ENCODE measurements around the gene CCDC142.
"Not testable (repeated sequence)": the region's sequence is repeated elsewhere in the genome, so short reads cannot be mapped to it uniquely, and the experiment has no call there.

Gene CCDC142

DNA sequence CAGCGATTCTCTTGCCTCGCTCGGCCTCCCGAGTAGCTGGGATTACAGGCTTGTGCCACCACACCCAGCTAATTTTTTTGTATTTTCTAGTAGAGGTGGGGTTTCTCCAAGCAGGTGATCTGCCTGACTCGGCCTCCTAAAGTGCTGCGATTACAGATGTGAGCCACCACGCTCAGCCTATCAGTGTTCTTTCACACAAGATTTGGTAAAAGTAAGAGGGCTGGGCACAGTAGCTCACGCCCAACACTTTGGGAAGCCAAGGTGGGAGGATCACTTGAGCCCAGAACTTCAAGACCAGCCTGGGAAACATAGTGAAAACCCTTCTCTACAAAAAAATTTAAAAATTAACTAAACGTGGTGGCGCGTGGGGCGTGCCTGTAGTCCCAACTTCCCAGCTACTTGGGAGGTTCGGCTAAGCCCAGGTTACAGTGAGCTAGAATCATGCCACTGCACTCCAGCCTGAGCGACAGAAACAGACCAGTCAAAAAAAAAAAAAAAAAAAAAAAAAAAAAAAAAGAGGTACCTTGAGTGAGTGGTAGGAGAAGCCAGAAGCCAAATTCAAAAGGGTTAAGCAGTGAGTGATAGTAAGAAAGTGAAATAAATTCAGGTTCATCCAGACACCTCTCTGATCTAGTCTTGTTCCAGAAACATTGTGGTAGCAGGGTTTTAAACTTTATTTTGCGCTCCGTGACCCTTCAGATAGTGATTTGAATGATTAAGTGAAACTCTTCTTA lies 11.3 kb downstream of the CCDC142 start:
- no peak for DNase-seq (ENCODE audit: low read depth)

DNA sequence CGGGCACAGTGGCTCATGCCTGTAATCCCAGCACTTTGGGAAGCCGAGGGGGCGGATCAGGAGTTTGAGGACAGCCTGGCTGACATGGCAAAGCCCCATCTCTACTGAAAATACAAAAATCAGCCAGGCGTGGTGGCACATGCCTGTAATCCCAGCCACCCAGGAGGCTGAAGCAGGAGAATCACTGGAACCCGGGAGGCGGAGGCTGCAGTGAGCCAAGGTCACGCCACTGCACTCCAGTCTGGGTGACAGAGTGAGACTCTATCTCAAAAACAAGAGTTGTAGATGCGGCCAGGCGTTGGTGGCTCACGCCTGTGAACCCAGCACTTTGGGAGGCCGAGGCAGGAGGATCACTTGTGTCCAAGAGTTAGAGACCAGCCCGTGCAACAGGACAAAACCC lies 12.1 kb downstream of the CCDC142 start:
- DNase-seq (ENCODE audit: low read depth): not testable (repeated sequence)

DNA sequence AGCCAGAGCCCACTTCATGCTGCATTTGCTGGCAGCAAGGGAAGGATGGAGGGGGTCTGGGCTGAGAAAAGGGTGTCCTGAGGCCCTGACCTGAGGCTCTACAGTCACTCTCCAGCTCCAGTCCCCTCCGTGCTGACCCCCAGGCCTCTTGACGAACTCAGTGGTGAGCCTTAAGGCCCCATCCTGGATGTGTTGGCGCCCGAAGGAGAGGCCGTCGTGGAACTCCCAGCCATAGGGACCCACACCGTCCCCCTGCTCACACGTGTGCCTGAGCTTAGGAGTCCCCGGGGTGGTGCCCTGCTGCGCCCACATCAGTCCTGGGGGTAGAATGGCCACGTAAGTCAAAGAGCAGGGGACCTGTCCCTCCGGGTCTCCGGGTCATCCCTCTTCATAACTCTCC lies 18.4 kb downstream of the CCDC142 start:
- DNase-seq (ENCODE audit: low read depth): no peak

DNA sequence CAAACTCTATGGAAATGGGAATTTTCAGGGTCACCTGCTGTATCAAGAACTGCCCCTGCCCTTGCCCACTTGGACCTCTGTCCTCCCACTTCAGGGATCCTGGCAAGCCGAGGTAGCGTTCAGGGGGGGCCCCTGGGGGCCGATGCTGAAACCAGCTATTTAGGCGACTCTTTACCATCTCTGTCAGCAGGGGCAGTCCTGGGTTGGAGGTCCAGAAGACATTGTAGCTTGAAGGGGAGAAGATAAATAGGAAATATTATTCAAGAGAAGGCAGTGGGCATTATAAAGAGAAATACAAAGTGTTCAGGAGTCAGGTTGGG lies 20.1 kb downstream of the CCDC142 start:
- no peak for DNase-seq (ENCODE audit: low read depth)

DNA sequence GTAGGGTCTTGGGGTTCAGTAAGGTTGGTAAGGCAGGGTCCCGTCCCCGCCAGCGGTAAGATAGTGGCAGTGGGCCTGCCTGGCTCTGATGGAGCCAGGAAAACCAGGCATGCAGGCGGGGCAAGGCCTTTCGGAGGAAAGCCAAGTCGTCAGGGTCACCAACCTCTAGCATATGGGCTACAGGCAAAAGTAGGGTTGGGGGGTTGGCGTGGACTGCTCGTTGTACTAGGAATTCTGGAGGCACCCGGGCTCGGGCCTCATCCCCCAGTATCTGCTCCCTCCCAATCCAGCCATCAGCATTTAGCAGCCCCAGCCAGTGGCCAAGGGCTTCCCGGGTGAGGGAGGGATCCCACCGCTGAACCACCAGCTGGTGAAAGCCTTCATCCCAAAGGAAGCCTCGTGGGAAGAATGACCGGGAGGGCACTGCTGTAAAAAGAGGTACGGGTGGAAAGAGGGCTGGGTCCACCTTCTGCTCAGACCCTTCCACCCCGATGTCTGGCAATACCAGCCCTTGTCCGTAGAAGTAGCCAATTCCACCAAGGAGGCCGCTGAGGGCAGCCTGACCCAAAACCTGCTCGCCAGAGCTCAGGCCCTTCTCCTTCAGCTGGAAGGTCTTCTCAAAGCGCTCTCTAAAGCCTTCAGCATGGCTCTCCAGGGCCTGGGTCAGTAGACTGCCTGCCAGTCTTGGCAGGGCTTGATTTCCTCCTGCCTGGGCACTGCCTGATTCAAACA lies 20.6 kb downstream of the CCDC142 start:
- DNase-seq (ENCODE audit: low read depth): no peak

DNA sequence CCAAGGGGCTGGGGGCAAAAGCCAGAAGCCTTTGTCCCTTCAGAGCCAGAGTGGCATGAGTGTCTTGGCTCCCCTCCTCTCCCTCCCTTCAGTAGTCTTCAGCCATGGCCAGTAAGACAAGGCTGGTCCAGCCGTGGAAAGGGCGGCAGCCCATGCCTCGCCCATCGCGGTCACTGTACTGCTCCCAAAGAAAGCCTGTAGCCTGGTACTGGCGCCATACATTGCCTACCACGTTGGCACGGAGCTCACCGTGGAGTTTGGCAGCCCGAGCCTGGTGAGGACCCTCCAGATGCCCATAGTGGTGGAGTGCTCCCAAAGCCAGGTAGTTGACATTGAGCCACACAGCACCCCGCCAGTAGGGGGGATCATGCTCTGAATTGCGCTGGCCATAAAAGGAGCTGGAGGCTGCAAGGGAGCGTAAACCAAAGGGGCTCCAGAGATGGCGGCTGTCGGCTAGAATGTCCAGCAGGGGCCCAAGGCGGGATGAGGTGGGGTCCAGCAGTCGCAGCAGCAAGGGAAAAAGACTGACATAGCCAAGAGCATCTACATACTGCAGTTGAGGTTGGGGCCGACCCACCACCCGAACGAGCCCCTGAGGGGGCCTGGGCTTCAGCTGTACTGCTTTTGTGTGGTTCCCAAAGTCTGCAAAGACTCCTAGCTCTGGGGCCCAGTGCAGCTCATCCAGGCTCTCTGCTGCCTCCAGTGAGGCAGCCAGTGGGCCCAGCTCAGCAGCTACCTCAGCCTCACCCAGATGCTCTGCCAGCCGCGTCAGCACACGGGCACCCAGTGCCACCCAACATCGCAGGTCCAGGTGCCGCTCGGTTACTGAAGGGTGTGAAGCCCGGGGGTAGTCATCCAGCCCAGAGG lies 21.4 kb downstream of the CCDC142 start:
- DNase-seq (ENCODE audit: low read depth): no peak

DNA sequence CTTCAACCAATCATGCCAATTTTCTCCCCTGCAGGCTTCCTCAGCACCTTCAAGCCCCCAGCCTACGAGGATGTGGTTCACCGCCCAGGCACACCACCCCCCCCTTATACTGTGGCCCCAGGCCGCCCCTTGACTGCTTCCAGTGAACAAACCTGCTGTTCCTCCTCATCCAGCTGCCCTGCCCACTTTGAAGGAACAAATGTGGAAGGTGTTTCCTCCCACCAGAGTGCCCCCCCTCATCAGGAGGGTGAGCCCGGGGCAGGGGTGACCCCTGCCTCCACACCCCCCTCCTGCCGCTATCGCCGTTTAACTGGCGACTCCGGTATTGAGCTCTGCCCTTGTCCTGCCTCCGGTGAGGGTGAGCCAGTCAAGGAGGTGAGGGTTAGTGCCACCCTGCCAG lies 22.6 kb downstream of the CCDC142 start:
- not testable (repeated sequence) for DNase-seq (ENCODE audit: low read depth)

DNA sequence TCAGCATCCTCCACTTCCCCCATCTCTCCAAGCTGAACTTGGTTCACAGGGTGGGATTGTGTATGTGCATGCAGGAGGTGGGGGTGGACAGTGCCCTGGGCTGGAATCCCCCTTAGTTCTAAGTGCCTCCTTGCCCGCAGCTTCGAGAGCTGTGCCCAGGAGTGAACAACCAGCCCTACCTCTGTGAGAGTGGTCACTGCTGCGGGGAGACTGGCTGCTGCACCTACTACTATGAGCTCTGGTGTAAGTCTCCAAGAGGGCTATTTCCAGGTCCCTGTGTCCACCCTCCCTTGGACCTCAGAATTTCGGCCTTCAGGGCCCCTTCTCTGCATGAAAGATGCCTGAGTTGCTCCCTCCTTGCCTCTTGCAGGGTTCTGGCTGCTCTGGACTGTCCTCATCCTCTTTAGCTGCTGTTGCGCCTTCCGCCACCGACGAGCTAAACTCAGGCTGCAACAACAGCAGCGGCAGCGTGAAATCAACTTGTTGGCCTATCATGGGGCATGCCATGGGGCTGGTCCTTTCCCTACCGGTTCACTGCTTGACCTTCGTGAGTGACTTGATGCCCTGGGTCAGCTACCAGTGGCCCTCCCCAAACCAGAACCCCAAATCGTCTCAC lies 23.2 kb downstream of the CCDC142 start:
- DNase-seq (ENCODE audit: low read depth): not testable (repeated sequence)

DNA sequence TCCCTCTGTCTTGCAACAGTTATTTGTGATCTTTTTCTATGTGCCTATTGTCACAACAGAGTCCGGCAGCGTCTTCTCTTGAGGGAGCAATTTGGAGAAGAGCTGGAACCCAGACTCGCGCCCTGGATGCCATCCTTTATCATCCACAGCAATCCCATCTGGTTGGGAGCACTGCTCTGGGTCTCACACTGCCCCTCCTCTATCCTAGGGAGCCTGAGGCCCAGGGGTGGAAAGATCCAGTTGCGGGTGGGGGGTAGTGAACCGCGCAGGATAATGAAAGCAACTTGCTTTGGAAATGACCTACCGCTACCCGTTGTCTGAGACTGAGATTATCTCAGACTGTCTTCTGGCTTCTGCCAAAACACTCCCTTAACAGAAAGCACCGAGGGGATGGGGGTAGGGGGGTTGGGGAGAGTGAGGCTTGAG lies 23.8 kb downstream of the CCDC142 start:
- DNase-seq (ENCODE audit: low read depth): no peak

DNA sequence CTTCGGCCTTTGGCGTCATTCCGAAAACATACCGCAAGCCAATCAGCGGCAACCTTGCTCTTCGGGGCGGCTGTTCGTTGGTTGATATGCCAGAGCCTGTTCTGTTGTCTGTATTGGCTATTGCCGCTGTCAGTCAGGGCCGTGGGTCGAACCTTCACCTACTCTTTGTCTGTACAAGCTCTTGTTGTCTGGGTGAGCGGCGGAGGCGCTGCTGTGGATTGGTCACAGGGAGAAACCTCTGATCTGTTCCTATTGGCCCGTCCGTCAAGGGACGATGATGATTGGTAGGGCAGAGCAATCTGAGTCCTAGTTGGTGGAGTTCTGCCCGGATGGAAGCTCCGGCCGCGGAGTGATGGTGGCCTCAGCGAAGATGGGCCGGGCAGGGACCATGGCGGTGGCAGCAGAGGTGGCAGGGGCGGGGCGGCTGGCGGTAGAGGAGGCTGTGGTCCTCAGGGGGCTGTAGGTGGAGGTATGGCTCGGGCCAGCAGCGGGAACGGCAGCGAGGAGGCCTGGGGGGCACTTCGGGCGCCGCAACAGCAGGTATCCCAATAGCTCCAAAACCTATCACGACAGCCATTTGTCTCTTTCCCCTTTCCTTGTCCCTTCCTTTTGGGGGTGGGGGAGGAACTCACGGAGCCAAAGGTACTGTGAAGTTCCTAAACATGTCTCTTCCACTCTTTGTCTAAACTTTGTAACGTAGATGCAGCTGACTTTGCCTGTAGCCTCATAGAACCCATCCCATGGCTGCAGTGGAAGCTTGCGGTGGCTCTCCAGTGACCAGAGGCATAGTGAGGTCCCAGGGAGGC lies 24.5 kb downstream of the CCDC142 start, which contains the start of gene WBP1:
Gene WBP1 (plus strand): TSS at position 307 of the 806 bp plus-strand sequence. CDS start 165 bp downstream, at position 472.
- peak; percentile 98 for DNase-seq (ENCODE audit: low read depth)

DNA sequence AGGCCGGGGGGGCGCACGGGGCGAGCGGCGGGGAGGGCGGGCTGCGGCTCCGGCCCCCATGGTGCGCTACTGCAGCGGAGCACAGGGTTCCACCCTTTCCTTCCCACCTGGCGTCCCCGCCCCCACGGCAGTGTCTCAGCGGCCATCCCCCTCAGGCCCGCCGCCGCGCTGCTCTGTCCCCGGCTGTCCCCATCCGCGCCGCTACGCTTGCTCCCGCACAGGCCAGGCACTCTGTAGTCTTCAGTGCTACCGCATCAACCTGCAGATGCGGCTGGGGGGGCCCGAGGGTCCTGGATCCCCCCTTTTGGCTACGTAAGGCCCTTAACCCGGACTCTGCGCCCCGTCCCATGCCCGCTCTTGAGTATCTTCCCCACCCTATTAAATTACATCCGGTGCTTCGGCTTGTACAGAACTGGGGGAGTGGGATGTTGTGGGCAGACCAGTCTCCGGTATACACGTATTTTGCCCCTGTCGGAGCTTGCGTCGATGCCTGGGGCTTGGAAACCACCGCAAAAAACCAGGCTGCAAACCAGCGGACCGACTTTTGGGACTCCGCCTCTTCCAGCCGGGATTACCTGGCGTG lies 25.2 kb downstream of the CCDC142 start:
- peak; percentile 77 for DNase-seq (ENCODE audit: low read depth)

DNA sequence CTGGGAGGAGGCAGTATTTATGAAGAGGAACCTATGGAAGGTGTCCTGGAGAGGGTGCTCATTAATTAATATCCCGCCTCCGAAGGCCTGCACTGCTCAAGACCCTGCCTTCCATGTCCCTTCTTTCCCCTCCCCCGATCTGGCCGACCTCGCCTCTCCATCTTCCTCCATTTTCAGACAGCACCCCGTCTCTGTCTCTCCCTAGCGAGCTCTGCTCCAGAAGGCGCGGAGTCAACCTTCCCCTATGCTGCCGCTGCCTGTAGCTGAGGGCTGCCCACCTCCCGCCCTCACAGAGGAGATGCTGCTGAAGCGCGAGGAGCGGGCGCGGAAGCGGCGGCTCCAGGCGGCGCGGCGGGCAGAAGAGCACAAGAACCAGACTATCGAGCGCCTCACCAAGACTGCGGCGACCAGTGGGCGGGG lies 25.7 kb downstream of the CCDC142 start:
- DNase-seq (ENCODE audit: low read depth): no peak

DNA sequence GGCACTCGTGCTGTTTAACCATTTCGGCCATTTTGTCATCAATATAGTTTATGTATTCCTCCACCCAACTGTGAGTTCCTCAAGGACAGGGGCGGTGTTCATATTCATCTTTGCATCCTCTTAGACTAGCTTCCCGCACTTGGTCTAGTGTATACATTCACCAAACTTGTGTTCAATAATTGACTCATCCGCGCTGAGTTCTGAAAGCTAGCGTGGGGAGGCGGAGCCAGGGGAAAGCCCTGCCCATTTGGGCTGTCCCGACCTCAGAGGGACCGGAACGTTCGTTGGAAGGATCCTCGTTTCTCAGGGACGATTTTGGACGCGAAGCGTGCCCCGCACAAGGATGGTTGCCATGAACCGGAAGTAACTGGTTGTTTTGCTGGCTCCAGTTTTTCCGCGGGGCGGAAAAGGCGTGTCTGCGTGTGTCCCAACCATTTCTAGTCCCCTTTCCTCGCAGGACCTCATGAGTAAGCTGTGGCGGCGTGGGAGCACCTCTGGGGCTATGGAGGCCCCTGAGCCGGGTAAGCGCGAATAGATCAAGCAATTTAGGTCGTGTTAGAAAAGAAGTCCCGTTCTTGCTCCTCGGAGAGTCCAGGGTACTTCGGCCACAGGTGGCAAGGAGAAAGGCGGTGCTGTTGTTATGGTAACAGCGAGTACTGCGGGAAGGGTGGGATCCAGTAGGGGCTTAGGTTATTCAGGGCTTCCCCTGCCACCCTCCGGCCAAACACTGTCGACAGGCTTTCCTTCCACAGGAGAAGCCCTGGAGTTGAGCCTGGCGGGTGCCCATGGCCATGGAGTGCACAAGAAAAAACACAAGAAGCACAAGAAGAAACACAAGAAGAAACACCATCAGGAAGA lies 27.9 kb downstream of the CCDC142 start, which contains the start of gene INO80B:
Gene INO80B (plus strand): TSS at position 434 of the 858 bp plus-strand sequence. CDS start 30 bp downstream, at position 464.
- DNase-seq (ENCODE audit: low read depth): peak; percentile 94

DNA sequence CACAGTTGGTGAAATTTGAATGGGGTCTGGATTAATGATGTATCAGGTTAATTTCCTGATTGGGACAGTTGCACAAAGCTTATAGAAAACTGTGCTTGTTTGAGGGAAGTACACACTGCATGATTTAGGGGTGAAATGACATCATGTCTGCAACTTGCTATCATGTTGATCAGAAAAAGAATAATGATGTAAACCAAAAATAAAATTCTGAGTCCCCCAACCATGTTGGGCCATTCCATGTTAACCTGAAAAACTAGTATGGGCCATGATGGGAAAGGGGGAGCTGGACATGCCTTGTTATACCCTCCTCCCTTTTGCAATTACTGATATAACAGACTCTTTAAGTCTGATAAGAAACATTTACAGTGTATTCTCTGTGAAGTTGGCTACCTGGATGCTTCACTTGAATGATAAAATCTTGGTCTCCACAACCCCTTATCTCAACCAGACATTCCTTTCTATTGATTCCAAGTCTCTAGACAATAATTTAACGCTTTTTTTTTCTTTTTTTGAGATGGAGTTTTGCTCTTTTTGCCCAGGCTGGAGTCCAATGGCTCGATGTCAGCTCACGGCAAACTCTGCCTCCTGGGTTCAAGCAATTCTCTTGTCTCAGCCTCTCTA lies 32.1 kb downstream of the CCDC142 start:
- DNase-seq (ENCODE audit: low read depth): no peak

DNA sequence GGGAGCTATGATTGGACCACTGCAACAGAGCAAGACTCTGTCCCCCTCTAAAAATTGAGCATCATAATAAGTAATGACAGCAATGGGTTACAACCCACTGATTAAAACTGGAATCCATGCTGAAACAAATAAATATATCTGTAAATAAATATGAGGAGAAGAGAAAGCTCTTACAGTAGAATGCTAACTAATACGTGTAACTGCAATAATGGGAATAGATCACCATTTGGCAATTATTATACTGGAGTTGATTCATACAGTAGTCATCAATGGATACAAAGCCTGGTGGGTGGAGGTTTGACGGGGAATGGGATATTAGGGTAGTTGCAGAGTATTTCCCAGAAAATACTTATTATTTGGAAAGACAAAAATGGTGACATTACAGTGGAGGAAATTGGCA lies 34.0 kb downstream of the CCDC142 start:
- DNase-seq (ENCODE audit: low read depth): no peak

DNA sequence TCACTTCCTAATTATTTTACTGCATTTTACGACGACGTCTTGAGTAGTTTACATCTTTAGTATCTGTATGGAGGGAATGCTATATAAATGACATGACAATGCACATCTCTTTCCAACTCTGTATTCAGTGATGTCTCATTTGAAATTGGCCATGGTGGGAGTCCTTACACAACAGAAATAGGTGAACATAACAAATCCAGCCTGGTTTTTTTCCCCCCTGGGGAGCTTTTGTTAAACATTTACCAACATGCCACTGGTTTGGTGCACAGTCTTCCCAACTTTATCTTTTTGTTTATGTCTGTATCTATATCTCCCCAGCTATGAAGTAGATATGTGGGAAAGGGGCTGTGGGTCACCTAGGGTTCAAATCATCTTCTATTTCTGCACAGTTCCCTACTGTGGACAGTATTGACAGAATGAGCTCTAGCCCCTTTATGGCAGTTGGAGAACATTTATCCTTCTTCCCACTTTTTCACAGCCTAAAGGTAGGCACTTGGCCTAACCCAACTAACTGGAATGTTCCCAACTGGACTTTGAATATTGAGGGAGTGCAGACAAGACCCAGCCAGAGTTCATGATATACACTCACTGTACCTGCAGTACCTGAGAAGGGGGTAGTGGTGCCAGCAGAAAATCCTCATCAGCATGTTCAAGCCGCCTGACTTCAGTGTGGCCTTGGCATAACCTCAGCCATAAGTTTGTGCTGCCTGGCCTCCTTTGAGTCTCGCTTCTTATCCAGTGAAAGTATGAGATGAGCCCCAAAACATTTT lies 35.4 kb downstream of the CCDC142 start:
- DNase-seq (ENCODE audit: low read depth): no peak

DNA sequence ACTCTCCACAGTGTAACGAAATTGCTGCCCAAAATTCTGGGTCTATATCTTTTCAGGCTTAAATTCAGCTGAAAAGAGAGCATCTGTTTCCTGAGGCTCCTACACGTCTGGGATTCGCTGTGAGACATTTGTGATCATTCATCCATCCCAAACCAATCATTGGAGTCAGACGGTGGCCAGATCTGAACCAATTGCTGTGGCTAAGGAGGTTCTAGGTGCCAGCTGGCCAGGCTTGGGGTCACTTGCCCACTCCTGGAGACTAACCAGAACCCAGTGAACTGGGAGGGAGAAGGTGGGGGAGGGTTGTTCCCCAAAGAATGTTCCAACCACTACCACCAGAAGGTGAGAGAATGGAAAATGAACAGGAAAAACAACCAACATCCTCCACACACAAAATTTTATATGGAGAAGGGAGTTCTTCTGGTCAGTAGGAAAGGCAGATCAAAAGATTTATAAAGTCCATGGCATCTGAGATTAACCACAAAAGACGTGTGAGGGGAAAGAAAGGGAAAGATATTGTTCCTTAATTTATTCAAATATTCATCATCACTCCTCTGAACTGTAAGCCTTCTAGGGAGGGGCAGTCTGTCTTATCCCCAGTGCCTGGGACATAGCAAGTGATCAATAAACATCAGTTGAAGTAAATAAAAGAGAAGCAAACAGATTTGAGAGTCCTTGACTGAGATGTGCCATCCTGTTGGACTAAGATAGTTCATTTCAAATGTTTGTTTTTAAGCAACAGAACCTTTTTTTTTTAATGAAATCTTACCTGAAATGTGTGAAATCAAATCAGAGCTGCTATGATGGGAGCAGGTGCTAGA lies 38.1 kb downstream of the CCDC142 start:
- no peak for DNase-seq (ENCODE audit: low read depth)

Data from activated gamma-delta T cell treated with anti-CD3 and anti-CD28 coated beads, Interleukin-2, amount 50 U/mL, for 16 hours (primary cell).